Stimulated activated CD4-positive, alpha-beta T cell treated with anti-CD3 and anti-CD28 coated beads, Interleukin-4, amount 100 ng/mL, for 4 hours (primary cell): Measurements from ENCODE around the gene ASPHD1.
"Not testable (repeated sequence)": the region's sequence is repeated elsewhere in the genome, so short reads cannot be mapped to it uniquely, and the experiment has no call there.

Source experiments
- DNase-seq, 2 experiments: peaks; one replicate each; pipeline ENCODE4 v3.0.0-alpha.2; 2020

Gene ASPHD1

DNA sequence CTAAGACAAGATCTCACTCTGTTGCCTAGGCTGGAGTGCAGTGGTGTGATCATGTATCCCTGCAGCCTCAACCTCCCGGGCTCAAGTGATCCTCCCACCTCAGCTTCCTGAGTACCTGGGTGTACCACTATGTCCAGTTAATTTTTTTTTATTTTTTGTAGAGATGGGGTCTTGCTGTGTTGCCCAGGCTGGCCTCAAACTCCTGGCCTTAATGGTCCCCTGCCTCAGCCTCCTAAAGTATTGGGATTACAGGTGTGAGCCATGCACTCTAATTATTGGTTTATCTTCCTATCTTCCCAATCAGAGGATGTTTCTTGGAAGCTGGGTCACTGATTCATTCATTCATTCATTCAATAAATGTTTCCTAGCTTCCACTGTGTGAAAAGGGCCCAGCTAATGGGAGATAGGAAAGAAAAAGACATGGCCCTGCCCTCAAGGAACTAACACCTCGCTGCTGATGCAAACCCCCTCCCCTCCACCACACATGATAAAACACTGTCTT is 8.5 kb downstream of the ASPHD1 start:
- DNase-seq = no peak

DNA sequence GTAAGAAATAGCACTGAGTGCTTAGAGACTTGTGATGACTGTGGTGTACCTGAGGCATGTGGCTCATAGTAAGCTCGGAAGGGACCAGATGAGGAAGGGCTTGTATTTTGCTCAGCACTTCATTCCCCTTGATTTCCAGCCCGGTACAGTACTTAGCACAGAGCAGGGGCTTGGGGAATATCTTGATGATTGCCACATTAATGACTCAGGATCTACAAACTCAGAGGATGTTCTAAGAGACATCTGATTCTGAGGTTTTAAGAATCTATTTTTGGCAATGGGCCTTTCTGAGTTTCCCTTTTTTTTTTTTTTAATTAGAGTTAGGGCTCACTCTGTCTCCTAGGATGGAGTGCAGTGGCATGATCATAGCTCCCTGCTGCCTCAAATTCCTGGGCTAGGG is 9.1 kb downstream of the ASPHD1 start:
- DNase-seq = no peak

- DNase-seq = not testable (repeated sequence)
Measured at GRCh38 chr16:29909851-29910250, 9.6 kb downstream of the ASPHD1 start.

DNA sequence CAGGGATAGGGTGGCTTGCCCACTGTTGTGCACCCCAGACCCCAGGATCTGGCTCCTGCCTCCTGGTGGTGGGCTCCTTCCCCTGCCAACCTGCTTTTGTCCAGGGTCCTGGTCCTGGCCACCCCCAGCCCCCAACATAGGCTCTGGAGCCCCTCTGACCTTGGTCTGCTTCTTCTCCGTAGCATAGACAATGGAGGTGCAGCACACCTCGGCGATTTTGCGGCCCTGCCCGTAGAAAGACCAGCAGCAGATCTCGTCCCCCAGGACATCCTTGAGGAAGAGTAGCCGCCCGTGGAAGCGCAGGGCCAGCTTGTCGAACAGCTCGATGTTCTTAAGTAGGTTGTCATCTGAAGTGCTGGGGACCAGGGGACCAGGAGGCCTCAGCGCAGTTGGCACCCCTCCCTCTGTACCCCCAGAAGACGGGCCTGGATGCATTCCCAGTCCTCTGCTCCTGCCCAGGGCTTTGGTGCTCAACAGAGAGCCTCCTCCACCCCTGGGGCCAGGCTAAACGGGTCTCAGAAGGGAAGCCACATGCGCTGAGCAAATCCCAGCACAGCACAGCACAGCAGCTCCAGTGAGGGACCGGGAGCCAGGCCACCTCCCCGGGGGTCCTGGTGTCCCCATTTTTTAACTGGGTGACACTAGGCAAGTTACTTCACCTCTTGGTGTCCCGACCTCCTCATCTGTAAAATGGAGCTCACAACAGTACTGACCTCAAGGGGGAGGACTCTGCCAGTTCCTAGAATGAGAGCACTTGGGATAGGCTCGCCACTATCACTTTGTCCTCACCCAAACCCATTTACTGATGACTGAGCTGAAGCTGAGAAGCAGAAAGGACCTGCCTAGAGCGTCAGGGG is 10.8 kb downstream of the ASPHD1 start:
- no peak for DNase-seq

DNA sequence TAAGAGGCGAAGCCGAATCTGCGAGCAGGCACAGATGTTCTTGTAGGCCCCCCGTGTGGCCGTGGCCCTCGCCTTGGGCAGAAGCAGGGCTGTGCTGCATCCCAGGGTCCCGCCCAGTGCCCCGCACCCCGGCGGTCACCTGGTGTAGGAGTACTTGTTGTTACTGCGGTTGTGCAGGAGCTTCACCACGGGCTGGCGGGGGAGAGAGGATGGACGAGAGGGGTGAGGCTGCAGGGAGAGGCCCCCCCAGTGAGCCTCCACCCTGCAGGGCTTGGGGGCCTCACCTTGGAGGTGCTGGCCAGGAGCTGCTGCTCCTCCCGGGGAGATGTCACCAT is 11.4 kb downstream of the ASPHD1 start:
- no peak for DNase-seq

DNA sequence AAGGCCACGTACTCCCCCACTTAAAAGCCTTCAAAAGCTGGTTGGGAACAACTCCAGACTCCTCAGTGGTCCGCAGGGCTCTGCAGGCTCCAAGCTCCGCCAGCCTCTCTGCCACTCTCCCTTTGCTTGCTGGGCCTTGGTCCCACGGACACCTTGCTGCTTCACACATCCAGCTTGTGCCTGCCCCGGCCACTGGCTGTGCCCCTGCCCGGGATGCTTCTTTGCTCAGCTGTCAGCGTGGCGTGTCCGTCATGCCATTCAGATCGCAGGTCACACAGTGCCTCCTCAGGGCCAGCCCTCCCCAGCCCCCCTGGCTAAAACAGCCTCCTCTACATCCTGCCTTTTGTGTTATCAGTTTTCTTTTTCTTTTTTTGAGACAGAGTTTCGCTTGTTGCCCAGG is 11.8 kb downstream of the ASPHD1 start:
- no peak for DNase-seq

GRCh38 chr16:29913514-29913913 is 13.2 kb downstream of the ASPHD1 start:
- DNase-seq = no peak

DNA sequence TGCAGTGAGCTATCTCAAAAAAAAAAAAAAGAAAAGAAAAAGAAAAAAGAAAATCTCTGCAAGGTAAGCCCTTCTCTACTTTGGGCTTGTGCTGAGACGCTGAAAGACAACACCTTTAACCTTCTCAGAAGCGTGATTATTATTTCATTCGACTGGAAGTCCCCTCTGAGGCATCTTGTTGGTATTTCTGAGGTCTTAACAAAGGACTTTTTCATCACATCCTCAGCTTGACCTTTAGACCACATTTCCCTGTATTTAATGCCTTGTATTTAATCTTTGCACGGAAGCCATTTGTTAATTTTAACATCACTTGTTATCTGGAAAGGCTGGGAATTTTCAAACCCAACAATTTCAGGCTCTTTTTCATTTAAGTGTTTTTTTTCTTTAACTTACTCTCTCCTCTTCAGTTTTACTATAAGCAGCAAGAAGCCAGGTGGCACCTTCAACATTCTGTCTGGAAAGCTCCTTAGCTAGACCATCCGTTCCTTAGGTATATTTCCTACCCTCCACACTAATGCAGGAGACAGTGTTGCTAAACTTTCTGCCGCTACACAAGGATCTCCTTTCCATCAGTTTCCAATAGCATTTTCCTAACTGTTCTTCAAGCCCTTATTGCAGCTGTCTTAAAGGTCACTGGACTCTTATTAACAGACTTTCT is 15.4 kb downstream of the ASPHD1 start:
- no peak for DNase-seq

GRCh38 chr16:29916979-29917378 is 16.7 kb downstream of the ASPHD1 start:
- DNase-seq = no peak

DNA sequence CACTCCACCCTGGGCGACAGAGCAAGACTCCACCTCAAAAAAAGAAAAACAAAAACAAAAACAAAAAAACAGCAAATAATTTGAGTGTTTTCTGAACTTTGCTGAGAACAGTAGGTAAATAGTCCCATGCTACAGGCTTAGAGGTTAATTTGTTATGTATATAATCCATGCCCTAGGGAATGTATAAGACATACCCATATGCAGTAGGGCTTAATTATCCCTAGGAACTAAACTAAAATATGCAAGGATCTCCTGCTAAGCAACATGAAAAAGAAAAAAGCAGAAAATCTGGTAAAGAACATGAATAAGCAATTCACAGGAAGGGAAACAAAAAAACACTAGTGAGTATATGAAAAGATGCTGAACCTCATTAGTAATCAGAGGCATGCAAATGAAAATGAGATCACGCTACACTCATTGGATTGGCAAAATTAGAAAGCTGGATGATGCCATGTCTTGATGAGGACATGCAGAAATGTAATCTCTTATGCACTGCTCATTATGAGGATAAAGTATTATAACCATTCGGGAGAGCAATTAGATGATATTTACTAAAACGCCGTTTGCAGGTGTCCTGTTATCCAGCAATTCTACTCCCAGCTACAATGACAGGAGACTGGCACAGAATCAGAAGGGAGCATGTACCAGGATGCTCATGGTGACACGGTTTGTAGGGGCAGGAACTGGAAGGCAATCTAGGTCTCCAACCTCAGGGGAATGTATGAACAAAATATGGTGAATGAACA is 20.2 kb downstream of the ASPHD1 start:
- DNase-seq = no peak

DNA sequence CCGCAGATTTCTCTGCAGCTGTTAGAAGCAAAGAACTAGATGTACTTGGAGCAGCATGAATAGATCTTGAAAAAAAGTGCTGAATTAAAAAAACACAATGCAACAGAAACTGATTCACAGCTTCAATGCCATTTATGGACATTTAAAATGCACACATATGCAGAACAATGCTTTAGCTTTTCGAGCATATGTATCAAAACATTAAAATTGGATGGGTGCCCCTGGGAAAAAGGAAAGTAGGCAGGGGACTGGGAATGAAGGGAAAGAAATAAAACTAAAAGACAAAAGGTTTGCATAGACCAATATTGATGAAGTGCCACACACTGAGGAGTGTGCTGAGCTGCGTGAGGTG is 20.7 kb downstream of the ASPHD1 start:
- no peak for DNase-seq

DNA sequence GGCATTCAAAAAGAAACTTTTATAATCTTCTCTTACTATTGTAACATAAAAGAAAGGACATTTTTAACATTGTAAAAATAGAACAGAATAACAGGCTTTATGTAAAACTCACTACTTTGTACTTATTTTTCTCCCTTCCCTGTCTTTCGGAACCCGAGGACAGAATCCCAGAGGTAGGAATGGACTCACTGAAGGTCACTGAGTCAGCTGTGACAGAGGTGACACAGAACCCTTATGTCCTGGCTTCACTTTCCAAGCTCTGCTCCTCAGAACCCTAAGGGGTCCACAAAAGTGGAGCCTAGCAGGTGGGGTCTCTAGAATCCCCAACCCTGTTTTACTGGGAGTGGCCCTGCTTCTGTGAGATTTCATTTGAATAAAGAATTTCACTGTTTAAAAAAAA is 22.0 kb downstream of the ASPHD1 start:
- no peak for DNase-seq

DNA sequence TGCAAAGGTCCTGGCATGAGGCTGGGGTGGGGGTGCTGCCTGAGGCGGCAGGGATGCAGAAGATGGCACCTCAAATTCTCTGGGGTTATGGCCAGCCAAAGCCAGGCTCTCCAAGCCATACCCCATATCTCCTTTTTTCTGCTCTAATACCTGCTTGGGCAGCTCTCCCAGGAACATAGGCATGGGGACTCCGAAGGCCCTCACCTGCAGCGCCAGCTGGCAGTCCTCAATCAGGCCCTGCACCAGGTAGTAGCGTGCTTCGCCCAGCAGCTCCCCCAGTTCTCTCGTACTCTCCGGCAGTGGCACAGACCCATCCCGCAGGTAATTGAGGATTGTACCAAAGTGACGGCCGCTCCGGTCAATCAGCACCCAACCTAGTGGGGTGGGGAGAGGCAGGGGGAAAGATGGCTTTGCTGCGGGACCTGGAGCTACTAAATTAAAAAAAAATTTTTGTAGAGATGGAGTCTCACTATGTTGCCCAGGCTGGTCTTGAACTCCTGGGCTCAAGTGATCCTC is 22.8 kb downstream of the ASPHD1 start:
- no peak for DNase-seq

DNA sequence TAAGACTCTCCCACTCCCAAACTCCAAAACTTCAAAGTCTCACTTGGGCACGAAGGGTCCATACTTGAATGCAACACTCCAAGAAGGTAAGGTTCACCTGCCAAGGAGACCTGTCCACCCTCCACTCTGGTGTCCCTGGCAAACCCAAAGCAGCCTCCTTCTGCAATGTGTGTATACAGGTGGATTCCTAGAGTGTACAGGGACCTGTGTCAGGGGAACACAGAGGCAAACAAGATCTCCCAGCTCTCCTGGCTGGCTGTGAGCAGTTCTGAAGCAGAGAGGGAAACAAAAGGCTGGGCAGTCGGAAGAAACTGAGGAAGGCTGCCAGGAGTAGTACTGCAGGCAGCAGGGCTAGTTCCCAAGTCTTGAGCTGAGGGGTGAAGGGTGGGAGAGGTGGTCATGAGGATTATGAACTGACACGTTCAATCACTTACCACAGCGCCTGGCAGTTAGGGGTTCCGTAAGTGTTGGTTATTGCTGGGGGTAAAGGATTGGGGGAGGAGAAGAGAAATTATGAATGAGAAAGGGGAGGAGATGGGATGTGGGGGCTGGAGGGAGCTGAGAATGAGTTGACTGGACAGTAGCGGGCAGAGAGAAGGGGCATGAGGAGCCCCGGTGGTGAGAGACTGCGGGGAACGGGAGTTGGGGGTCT is 24.9 kb downstream of the ASPHD1 start:
- DNase-seq = no peak

- DNase-seq = peak; percentile 86 to 87
Measured at GRCh38 chr16:29925781-29926710, 25.8 kb downstream of the ASPHD1 start, which contains the start of gene KCTD13. Gene KCTD13, minus strand, starts transcription at chr16:29926226. Its CDS starts 193 bp downstream, at chr16:29926033.

DNA sequence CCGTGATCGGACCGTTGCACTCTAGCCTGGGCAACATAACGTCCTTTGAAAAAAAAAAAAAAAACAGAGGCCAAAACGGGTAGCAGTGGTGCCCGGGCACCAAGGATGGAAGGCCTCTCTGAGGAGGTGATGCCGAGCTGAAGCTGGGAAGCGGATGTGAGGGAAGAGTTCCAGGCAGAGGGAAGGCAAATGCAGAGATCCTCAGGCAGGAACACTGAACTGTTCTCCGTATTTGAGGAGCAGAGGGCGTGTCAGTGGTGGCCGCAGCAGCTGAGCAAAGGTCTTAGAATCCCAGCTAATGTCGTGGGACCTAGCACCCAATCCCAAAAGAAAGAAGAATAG is 26.4 kb downstream of the ASPHD1 start:
- DNase-seq = no peak

GRCh38 chr16:29927070-29927905 is 27.0 kb downstream of the ASPHD1 start:
- DNase-seq = no peak

- DNase-seq = not testable (repeated sequence)
Measured at GRCh38 chr16:29931750-29932149, 31.5 kb downstream of the ASPHD1 start.

DNA sequence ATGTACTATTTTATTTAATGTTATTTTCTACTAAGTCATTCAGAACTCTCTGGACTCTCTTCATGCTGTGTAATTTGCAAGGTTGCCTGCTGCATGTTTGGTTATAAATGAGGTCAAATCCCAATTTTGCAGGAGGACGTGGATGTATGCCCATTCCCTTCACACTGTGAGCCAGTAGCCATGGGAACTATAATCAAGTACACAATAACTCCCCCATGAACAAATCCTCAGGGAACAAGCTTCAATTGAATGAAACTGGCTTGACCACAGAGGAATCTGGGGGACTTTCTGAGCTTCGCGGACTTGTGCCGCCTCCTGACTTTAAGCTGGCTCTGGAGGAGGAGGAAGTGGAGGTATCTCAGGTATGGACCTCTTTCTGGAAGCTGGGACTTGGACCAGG is 40.4 kb downstream of the ASPHD1 start:
- no peak for DNase-seq

DNA sequence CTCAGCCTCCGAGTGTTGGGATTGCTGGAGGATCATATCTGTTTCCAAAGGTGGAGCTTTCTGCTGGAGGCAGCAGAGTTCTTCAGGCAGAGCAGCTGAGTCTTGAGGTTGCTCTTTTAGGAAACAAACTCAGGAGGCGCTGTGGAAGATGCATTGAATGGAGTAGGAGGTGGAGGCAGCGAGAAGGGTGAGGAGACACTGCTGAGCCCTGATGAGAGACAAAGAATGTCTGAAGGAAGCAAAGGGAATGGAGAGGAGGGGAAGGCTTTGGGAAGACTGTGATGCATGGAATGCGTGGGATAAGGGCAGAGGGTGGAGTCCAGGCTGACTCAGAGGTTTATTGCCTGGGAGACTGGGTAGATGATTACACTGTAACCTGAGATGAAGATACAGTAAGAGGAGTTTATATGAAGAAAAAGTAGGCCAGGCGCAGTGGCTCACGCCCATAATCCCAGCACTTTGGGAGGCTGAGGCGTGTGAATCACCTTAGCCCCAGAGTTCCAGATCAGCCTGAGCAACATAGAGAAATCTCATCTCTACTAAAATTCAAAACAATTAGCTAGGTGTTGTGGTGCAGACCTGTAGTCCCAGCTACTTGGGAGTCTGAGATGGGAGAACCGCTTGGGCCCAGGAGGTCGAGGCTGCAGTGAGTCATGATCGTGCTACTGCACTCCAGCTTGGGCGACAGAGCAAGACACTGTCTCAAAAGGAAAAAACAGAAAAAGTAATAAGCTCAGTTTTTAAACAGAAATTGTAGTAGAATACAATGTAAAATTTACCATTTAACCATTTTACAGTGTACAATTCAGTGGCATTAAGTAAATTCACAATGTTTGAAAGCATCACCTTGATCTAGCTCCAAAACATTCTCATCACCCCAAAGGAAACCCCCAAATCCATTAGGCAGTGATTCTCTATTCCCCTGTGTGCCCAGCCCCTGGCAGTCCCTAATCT is 43.8 kb downstream of the ASPHD1 start:
- DNase-seq = no peak
